ENCODE results near the gene LCN10.

Gene LCN10

DNA sequence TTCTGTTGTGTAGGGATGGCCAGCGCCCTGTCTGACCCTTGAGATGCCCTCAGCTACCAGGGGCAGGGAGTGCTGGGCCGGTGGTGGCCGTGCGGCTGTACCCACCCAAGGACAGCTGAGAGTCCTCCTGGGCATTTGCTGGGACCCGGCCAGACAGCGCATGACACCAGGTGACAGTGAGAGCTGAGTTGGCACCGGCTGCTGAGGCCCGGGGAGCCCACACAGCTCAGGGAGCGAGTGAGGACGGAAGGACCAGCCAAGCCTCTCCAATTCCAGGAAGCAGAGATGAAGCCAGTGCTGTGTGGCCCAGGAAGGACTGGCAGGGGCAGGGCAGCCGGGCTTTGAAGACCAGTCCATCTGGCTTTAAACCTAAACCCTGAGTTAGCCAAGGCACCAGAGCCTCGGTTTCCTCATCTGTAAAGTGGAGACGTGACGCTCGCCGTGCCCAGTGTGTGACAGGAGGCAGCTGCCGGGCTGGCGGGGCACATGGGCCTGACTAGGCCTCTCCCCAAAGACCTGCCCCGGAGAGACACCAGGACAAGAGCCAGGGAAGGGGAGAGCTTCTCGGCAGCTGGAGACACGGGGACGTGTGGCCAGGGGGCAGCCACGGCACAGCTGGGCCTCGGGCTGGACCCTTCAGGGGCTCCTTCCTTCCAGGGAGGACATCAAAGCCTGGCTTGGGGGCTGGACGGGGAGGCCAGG lies 52.5 kb downstream of the LCN10 start:
- DNase-seq (ENCODE audit: low spot score), result no peak

- DNase-seq (ENCODE audit: low spot score), result no peak
Measured at GRCh38 chr9:136689108-136689460, 53.7 kb downstream of the LCN10 start.

- no peak for DNase-seq (ENCODE audit: low spot score)
Measured at GRCh38 chr9:136688274-136689107, 54.2 kb downstream of the LCN10 start.

Small RNA genes lying within 50 kb of the gene (small RNA-seq; reads per million reads assigned to genes)
- gene ATP6V1G1P3 (0 reads per million in 2 experiments), gene MIR6722 (0 reads per million in 2 experiments)

Measured in SK-N-DZ (cell line).